ENCODE results near the gene RAC3. TPM values are rescaled to one million over a fixed set of nuclear protein-coding genes. Genes with fewer than 3 reads are reported as not detected.

The RAC3 gene
- total and polyA plus RNA-seq, 9 of the 15 experiments (the other 6 are each of a cell fraction or from before 2014, with no cell fraction given): 0.23 to 292 (median 118) TPM

- peak; percentile 69 for TF ChIP-seq ZBTB7A (IDR thresholded peaks at IDR 0.05; ENCODE audit: borderline replicate concordance, control insufficient read depth, low read depth, low read length)
- 0 out of 4 replicates have a peak, but pooled peaks of 1 of the 2 experiments have one; percentile 26 for TF ChIP-seq MLLT1 (IDR thresholded peaks at IDR 0.05)
- no peak for TF ChIP-seq GTF2F1 (IDR thresholded peaks at IDR 0.05; ENCODE audit: low read depth, low read length)
- TF ChIP-seq ZNF316 (IDR thresholded peaks at IDR 0.05): no peak
- TF ChIP-seq BRF2 (IDR thresholded peaks at IDR 0.05; ENCODE audit: borderline replicate concordance, insufficient read depth, insufficient read length): no peak
- no peak for TF ChIP-seq AFF4 (CRISPR knock-in tag; IDR thresholded peaks at IDR 0.05)
- TF ChIP-seq MITF (IDR thresholded peaks at IDR 0.05): no peak
- peak; percentile 60; the same call in 1 of the 2 replicates for TF ChIP-seq KAT7 (CRISPR knock-in tag; IDR thresholded peaks at IDR 0.05; ENCODE audit: borderline replicate concordance)
- no peak for TF ChIP-seq BMI1 (IDR thresholded peaks at IDR 0.05; ENCODE audit: low read length)
- 0 out of 2 replicates have a peak, but pooled peaks have one; percentile 3 for TF ChIP-seq USF2 (CRISPR knock-in tag; IDR thresholded peaks at IDR 0.05)
- no peak for TF ChIP-seq MYC (IDR thresholded peaks at IDR 0.05; ENCODE audit: low read depth, low read length)
- TF ChIP-seq MYC (CRISPR knock-in tag; IDR thresholded peaks at IDR 0.05; ENCODE audit: borderline replicate concordance, low read depth): no peak
- TF ChIP-seq HOXB6 (CRISPR knock-in tag; IDR thresholded peaks at IDR 0.05; ENCODE audit: borderline replicate concordance): no peak
- TF ChIP-seq ZNF668 (CRISPR knock-in tag; IDR thresholded peaks at IDR 0.05): no peak
- no peak for TF ChIP-seq ZNF583 (CRISPR knock-in tag; IDR thresholded peaks at IDR 0.05)
- no peak for TF ChIP-seq NCOA2 (IDR thresholded peaks at IDR 0.05; ENCODE audit: partially characterized antibody in 2 of 2)
- no peak for TF ChIP-seq POLR2B (IDR thresholded peaks at IDR 0.05; ENCODE audit: low read depth, partially characterized antibody)
- TF ChIP-seq ESRRA (IDR thresholded peaks at IDR 0.05; ENCODE audit: borderline replicate concordance, low read depth): no peak
- 0 out of 2 replicates have a peak, but pooled peaks have one; percentile 8 for TF ChIP-seq FOXP1 (CRISPR knock-in tag; IDR thresholded peaks at IDR 0.05)
Measured at GRCh38 chr17:82050761-82051641, 19.5 kb downstream of the RAC3 start (continued).

Data from K562 (cell line).